GM21737 (cell line): Measurements from ENCODE around the gene CPVL.

Experiments used
- ATAC-seq: cut with Tn5 transposase; IDR thresholded peaks from one replicate; pipeline ENCODE4 v1.9.1; 2021; ENCODE audit warnings: mild to moderate bottlenecking, moderate library complexity; ENCODE audit not compliant: unreplicated experiment

CPVL gene

DNA sequence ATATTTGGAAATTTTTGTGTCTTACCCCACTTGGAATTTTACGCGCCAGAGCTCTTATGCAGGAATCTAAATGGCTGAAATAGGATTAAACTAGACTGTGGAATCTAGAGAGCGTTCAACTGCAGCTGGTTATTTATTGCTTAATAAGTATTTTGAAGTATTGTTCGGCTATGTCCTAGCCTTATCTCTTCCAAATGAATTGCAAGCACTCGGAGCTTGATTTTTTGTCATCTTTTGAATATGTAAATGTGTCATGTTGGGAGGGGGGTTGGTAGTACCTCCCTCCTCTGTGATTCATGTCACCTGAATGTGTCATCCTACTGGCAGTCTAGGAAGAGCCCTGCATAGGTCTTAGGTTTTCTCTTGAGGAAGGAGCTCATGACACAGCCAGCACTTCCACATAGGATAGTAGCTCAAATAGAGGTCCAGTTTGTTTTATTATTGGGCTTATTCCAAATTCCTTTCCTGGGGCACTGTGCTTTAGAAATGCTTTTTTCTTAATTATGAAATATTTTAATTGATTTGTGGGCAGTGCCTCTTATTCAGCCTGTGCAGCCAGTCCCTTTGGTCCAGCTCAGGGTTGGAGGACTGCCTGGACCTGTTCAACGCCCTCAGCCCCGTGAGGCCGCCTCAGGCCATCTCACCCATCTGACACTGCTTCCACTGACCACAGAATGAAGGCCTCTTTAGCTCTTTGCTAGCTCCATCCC is 165.7 kb downstream of the CPVL start:
- ATAC-seq, result no peak

DNA sequence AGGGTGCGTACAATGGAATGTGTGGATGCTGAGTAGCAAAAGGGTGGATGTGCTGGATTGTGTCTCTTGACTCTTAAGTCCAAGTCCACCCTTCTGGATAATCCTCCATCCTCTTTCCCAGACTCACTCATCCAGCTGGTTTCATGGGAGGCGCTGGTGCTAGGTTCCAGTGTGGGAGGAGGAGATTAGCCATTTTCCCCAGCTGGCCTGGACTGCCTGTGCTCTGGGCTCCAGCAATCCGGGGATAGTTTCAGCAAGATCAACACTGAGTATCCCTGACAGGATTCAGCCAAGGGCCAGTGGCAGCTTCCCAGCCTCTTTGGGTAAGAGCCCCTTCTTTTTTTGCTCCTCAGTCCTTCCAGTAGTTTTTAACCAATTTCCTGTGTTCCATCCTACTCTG is 166.6 kb downstream of the CPVL start:
- no peak for ATAC-seq

DNA sequence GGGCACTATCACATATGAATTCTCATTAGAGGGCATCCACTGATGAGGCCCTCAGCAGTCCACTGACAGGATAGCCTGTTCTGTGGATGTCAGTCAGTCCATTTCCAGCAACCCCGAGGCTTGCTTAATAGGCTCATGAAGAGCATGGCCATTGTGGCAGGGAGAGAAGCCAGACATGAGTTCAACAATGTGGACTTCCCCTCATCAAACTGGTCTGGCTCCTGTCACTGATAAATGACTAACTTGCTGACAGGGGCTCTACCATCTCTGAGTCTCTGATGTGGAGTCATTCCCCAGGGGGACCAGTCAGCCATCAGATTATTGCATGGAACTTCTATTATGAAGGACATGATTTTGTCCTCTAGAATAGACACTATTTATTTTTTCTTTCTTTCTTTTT is 168.5 kb downstream of the CPVL start:
- ATAC-seq, result no peak

DNA sequence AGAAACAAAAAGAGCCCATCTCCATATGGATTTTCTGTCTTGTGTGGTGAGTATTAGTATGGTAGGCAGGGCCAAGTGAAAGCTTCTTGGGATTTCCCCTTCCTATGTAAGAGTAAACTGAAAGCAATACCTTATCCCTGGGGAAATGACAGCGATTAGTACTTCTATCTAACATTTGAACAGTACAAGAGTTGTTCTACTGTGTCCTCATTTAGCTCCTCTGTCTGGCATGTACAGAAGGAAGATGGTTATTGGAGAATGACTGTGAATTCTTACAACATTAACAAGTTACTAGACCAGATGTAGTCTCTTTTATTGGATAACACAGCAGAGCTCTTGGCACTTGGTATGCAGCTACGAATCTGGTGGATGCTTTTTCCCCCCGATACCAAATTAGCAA is 170.3 kb downstream of the CPVL start:
- no peak for ATAC-seq

DNA sequence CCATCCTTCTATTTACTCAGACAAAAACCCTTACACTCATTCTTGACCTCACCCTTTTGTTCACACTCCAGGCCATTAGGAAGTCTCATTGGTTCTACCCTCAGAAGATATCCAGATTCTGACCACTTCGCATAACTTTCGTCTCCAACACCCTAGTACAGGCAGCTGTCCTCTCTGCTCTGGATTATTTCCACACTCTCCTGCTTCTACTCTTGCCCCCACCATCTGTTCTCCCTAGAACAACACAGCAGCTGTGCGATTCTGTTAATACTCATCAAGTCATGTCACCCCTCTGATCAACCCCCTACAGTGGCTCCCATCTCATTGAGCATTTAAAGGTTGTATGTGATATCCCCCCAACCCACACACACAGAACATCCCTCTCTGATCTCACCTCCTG is 172.7 kb downstream of the CPVL start:
- no peak for ATAC-seq

DNA sequence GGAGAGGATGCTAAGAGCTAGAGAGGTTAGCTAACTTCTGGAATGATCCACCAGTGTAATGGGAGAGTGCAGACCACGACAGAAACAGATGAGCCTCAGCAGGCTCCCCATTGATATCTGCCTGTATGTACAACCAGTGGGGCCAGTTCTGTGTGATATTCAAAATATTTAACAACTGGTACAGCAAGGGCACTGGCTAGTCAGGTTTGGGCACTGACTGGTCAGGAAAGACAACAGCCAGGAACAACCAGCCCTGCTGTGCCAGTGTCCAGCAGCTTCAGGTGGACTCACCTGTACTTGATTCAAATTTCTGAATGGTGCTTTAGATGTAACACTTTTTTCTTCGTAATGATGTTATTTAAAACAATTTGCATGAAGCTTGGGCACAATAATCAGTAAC is 182.3 kb downstream of the CPVL start:
- ATAC-seq, result no peak

DNA sequence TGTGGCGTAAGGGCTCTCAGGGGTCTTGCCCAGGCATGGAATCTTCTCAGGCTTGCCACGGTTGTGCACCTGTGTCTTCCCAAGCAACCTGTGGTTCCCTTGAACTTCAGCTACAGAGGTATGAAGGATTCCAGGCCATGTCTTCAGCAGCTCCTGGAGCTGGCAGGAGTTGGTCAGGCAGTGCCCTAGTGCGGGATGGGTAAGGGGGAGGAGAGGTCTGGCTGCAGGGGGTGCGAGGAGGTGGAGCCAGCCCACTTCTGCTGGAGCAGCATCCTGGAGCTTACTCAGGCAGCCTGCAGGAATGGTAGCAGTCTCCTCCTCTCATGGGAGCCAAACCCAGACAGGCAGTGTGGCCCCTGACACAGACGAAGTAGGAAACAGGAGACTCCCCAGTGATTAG is 184.4 kb downstream of the CPVL start:
- ATAC-seq, result no peak

DNA sequence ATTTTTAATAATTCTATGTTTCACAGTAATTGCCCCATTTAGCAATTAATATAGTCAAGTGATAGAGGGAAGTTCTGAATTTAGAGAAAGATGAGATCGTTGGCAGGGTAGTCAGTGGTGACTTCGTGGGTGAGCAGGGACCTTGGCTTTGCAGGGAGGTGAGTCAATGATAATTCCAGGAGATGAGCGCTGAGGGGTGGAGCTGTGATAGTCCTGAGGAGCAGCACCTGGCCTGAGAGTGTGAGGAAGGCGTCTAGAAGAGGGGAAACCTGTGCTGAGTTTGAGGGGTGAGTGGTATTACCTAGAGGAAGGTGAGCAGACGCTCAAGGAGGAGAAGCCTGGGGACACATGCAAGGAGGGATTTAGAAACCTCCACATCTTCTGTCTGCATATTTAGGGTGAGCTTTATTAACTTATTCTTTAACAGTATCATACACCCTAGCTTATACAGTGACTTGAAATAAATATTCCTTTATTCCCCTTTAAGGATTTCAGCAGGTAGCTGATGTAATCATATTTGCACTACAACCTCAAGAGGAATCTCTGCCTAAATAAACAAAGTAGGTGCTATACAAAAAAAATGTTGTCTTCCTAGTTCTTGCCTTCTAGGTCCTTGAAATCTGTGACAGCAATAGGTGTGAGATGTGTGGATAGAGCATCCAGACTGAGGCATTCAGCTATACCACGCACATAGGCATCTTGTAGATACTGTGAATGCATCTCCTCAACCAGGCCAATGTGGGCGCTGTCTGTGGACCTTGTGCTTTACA is 186.1 kb downstream of the CPVL start:
- ATAC-seq, result no peak

DNA sequence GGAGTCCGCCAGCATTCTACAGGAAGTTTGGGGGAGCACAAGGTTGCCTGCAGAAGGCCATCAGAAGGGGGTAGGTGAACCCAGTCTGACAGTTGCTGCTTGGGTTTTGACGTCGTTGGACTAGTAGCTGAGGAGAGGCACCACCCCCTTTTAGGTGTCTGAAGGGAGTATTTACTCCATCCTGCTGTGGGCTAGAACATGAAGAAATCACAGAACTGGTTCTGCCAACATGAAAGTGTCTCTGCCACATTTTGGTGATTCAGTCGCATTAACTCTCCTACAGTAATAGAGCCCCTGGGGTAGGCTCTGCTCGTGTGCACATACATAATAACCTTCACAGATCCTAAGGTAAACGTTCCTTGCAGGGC is 187.4 kb downstream of the CPVL start:
- ATAC-seq, result no peak

DNA sequence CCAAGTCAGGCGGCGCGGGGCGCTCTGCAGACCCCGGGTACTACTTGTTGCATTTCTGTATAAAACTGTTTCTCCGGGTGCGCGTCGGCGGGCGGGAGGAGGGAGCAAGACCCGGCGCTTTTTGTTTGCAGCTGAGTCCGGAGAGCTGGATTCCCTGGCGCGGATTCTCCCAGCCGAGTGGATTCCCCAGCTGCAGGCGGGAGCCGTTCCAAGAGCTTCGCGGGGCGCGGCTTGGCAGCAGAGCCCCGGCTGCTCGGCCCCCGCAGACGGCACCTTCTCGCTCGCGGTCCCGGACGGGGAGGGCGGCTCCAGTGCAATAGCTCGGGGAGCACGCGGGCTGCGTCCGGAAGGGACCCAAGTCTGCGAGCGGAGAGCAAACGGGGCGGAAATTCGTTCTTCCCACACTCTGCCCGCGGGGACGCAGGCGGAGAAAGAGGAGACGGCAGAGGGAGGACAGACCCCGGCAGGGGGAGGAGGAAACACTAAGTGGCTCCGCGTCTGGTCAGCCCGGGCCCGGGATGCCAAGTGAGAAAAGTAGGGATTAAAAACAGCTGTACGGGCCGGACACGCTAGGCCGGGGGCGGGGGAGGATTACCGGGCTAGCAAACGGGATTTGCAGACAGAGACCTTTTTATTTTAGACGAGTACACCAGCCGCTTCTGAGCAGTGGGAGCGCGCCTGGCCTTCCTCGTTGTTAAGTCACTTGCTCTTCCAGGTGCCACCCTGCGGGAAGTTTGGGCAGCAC is 187.9 kb downstream of the CPVL start, which contains the start of gene TRIL:
Gene TRIL (minus strand): TSS at position 96 of the 745 bp plus-strand sequence. CDS start 284 bp downstream, outside the sequence.
- ATAC-seq, result no peak

DNA sequence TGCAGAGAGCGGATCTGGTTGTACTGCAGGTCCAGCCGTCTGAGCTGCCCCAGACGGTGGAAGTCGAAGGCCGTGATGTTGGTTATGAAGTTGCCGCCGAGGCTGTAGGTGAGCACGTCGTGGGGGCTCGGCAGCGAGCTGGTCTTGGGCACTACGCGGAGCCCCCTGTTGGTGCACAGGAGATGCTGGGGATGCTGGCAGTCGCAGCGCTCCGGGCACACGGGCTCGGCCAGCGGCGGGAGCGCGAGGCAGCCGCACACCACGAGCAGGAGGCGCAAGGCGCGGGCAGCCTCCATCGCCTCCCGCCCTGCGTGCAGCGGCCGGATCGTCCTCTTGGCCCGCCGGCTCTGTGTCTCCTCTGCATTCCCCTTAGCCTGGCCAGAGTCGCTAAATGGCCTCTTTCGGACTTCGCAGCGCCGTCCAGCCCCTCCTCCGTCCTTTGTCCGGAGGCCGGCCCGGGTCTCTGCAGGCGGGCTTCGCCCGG is 188.5 kb downstream of the CPVL start:
- ATAC-seq, result no peak

DNA sequence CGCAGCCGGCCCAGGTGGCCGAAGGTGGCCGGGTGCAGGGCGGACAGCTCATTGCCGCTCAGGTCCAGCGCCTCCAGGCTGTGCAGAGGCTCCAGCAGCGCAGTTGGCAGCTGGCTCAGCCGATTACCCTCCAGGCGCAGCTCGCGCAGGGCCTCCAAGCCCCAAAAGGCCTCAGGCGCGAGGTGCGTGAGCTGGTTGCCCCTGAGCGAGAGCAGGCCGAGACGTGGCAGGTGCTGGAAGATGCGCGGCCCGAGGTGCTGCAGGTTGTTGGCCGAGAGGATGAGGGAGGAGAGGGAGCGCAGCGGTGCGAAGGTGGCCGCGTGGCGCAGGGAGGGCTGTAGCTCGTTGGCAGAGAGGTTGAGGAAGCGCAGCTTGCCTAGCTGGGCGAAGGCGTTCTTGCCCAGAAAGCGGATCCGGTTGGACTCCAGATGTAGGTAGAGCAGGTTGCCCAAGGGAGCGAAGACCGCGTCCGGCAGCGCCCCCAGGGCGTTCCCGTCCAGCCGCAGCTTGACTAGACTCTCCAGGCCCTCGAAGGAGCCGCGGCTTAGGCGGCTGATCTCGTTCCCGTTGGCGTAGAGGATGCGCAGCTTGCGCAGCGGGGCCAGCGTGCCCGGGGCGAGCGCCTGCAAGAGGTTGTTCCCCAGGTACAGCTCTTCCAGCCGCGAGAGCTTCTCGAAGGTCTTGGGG is 189.1 kb downstream of the CPVL start:
- no peak for ATAC-seq

DNA sequence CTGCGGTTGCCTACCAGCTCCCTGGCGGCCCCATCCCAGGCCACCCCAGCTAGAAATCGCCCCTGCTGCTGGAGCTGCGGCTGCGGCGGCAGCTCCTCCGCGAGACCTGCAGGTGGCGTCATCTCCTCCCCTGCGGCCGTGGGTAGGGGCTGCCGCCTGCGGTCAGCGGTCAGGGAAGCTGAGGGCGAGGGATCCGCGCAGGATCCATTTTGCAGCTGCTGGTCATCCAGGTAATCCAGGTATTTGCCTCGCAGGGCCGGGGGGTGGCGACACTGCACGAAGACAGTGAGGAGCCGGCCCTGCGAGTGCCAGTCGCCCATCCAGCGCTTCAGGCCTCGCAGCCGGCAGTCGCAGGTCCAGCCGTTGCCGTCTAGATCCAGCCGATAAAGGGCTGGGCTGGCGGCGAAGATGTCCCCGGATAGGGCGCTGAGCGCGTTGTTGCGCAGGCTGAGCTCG is 189.7 kb downstream of the CPVL start:
- ATAC-seq, result no peak

DNA sequence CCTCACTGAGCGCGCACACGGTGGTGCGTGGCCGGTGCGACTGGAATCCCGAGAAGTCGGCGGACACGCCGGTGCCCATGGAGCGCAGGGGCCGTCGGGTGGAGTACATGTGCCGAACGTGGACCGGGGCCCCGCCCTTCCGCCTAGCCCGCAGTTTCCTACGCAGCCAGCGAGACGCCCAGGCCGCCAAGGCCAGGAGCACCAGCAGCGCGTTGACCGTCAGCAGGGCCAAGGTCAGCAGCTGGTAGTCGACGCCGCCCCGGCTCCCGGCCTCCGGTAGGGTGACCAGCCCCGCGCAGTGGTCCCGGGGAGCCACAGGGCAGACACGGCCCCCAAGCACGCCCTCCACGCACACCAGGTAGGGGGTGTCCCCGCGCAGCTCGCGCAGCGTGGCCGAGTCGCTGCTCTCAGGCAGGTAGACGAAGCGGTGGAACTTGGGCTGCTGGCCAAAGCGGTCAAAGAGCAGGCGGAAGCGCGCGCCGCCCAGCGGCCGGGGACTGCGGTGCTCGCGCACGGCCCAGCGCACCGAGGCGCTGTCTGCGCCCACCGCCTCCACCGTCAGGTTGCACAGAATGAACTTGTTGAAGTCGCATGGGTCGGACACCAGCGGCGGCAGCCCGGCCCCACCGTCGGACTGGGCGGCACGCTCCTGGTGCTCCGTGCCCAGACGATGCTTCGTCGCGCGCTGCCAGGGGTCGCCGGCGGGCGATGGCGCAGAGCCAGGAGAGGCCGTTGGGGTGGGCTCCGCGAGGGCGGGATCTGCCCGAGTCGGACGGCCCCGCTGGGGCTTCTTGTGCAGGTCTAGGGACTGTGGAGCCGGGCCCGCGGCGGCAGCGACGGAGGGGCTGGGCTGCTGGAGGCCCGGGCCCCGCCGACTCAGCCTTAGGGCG is 190.4 kb downstream of the CPVL start:
- no peak for ATAC-seq

DNA sequence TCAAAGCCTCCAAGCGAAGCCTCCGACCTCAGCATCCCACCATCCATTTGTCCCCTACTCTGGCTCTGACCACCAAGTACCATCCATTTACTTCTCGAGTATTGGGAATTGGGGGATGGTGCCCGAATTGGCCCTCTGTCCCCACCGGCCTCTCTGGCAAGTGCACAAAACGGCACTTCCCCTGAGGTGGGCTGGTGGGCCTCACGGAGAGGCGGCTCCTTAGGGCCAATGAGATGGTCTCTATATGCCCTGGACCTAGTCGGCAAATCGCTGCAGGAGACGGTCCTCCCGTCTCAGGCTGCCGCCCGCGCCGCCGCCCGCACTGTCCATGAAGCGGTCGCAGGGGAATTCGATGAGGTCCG is 191.0 kb downstream of the CPVL start:
- ATAC-seq, result no peak

DNA sequence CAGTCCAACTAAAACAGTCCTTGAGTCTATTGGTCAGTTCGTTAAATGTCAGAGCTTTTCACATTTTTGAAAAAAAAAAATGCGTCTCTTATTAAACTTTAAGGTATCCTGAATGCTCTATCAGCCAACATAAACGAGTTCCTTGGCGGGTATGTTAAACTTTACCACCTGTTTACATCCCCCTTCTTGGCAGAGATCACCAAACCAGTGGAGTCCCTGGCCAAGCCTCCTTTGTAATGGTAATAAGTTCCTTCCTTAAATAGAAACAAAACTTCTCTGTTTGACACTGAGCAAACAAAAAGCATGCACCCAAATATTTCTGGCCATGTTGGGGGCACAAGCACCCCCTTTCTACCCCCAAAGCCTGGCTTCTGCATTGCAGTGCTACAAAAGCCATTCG is 191.4 kb downstream of the CPVL start:
- no peak for ATAC-seq

DNA sequence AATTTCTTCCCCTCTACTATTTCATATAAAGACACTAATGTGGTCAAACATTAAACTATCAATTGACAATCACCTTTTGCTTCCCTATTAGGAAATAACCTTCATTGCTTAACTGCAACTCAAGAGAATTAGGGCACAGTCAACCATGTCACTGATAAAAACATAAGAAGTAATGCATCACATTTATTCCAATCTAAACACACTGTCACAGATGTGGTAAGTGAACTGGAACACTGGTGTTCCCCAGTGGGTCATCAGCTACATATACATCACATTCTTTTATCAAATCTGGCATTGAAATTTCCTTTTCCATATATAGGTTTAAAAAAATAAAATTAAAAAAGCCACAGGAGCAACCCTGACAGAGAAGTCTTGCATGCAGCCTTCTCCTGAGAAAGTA is 191.9 kb downstream of the CPVL start:
- ATAC-seq, result no peak

DNA sequence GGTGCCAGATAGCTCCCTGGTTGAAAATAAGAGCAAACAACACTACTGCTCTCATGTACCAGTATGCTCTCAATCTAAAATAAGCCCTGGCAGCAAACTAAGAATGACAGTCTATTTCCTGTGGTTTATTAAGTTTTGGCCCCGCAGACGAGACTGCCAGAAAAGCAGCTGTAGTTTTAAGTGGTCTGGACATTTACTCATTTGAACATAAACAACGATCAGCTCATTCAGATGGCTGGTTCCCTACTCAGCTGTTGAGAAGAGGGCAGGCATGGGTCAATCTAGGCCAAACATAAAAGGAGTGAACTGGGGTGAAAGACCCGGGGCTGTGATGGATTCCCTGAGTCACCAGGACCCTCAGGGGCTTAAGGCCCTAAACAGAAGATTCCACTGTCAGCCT is 192.7 kb downstream of the CPVL start:
- ATAC-seq, result no peak
